HCT116 (cell line): ENCODE data around the gene PPP2R3A. TPM values are rescaled to one million over a fixed set of nuclear protein-coding genes. Genes with fewer than 3 reads are reported as not detected.

Source experiments
- ATAC-seq: fragments of 200-7000 bp; cut with Tn5 transposase; 2 replicates; pipeline ENCODE4 v1.9.1; 2020; ENCODE audit warnings: mild to moderate bottlenecking, moderate library complexity
- BruUV-seq: library from RNA; stranded (reverse); fragments of 400-500 nt; replicated peaks from 2 replicates; lab custom pipeline; 2021; lab: Mats Ljungman, UMichigan
- CTCF ChIA-PET: fragments of 300-600 bp; sonication (Branson Sonifier 250); formaldehyde crosslinking; loops from one replicate; lab custom pipeline; 2021; ENCODE audit warnings: antibody characterized with exemption; lab: Charles Lee
- POLR2A ChIA-PET: fragments of 300-600, 350-600 bp; sonication (Branson Sonifier 250); formaldehyde crosslinking; loops from one replicate; lab custom pipeline; 2021; ENCODE audit warnings: antibody characterized with exemption; lab: Charles Lee
- RAD21 ChIA-PET, 2 experiments: fragments of 300-600 bp; sonication (Branson Sonifier 250); formaldehyde crosslinking; loops; one replicate each; lab custom pipeline; 2023; ENCODE audit warnings: low total read pairs in 2 of 2; ENCODE audit not compliant: uncharacterized antibody in 2 of 2, unreplicated experiment in 2 of 2, low non-redundant PET in 1 of 2; lab: Charles Lee
- DNase-seq: peaks from one replicate; pipeline ENCODE4 v3.0.0-alpha.2; 2010; ENCODE audit warnings: low read depth, low spot score
- H2AFZ ChIP-seq: fragments of 200-600 bp; shearing (Covaris generic), sonication (generic); 2 replicates; pipeline ENCODE4 v1.6.1; 2017; ENCODE audit warnings: low read depth, mixed run types, mixed read lengths, antibody characterized with exemption, low read length; ENCODE audit not compliant: poor library complexity, severe bottlenecking
- H3K27ac ChIP-seq: 2 replicates; pipeline ENCODE4 v1.5.1; 2012; ENCODE audit warnings: low read depth, low read length
- H3K27me3 ChIP-seq: fragments of 200-600 bp; sonication (generic); 2 replicates; pipeline ENCODE4 v1.6.1; 2016; ENCODE audit warnings: mixed run types, low read length, mixed read lengths; ENCODE audit not compliant: insufficient read depth
- H3K36me3 ChIP-seq, 2 experiments: fragments of 200-500 bp in 1 of 2; fragments of 200-600 bp in 1 of 2; sonication (Bioruptor generic) in 1 of 2; sonication (generic) in 1 of 2; 2 replicates each; pipeline versions ENCODE4 v1.5.1 to v1.6.1; 2014 to 2016; ENCODE audit warnings: low read length in 2 of 2, inconsistent platforms in 1 of 2, mixed read lengths in 1 of 2, mixed run types in 1 of 2; ENCODE audit not compliant: insufficient read depth in 2 of 2, control insufficient read depth in 1 of 2
- H3K4me1 ChIP-seq, 2 experiments: fragments of 200-600 bp in 1 of 2; sonication (generic) in 1 of 2; 2 replicates each; pipeline versions ENCODE4 v1.5.1 to v1.6.1; 2012 to 2017; ENCODE audit warnings: low read length in 2 of 2, inconsistent platforms in 1 of 2, mild to moderate bottlenecking in 1 of 2, mixed read lengths in 1 of 2, mixed run types in 1 of 2, moderate library complexity in 1 of 2; ENCODE audit not compliant: insufficient read depth in 2 of 2, control insufficient read depth in 1 of 2
- H3K4me2 ChIP-seq: fragments of 200-600 bp; sonication (generic); 2 replicates; pipeline ENCODE4 v1.6.1; 2017; ENCODE audit warnings: mixed run types, low read length, mixed read lengths
- H3K4me3 ChIP-seq, 2 experiments: fragments of 200-600 bp in 1 of 2; sonication (generic) in 1 of 2; replicated peaks in 1 of 2; 2 replicates each; pipeline ENCODE4 v1.5.1; 2011 to 2016; ENCODE audit warnings: low read length in 2 of 2, control low read depth in 1 of 2, low read depth in 1 of 2, mild to moderate bottlenecking in 1 of 2, mixed read lengths in 1 of 2, mixed run types in 1 of 2
- H3K79me2 ChIP-seq: fragments of 200-600 bp; sonication (generic); 2 replicates; pipeline ENCODE4 v1.6.1; 2017; ENCODE audit warnings: mild to moderate bottlenecking, mixed run types, low read length, moderate library complexity, mixed read lengths; ENCODE audit not compliant: insufficient read depth
- H3K9ac ChIP-seq: fragments of 200-600 bp; sonication (generic); 2 replicates; pipeline ENCODE4 v1.6.1; 2016; ENCODE audit warnings: low read length, mixed read lengths
- H3K9me2 ChIP-seq: fragments of 200-600 bp; sonication (generic), shearing (Covaris generic); 2 replicates; pipeline ENCODE4 v1.6.1; 2017; ENCODE audit warnings: mixed run types, mild to moderate bottlenecking, moderate library complexity; ENCODE audit not compliant: insufficient read depth
- H3K9me3 ChIP-seq, 2 experiments: fragments of 200-500 bp in 1 of 2; fragments of 200-600 bp in 1 of 2; sonication (Bioruptor generic) in 1 of 2; sonication (generic) in 1 of 2; 2 replicates each; pipeline ENCODE4 v1.6.1; 2014 to 2017; ENCODE audit warnings: low read length in 2 of 2, mixed read lengths in 2 of 2, inconsistent platforms in 1 of 2, low read depth in 1 of 2, mild to moderate bottlenecking in 1 of 2, mixed run types in 1 of 2, moderate library complexity in 1 of 2; ENCODE audit not compliant: control insufficient read depth in 1 of 2, insufficient read depth in 1 of 2
- H4K20me1 ChIP-seq: fragments of 200-600 bp; sonication (generic), shearing (Covaris generic); 2 replicates; pipeline ENCODE4 v1.6.1; 2017; ENCODE audit warnings: mixed run types, mild to moderate bottlenecking, moderate library complexity; ENCODE audit not compliant: insufficient read depth
- CEBPB ChIP-seq: IDR thresholded peaks from 2 replicates; pipeline ENCODE4 v1.6.1; 2012; ENCODE audit warnings: low read depth
- EGR1 ChIP-seq: IDR thresholded peaks from 2 replicates; pipeline ENCODE4 v1.6.1; 2012; ENCODE audit warnings: low read depth
- EZH2phosphoT487 ChIP-seq: fragments of 200-600 bp; IDR thresholded peaks from 2 replicates; pipeline ENCODE4 v1.6.1; 2018; ENCODE audit warnings: antibody characterized with exemption, borderline replicate concordance
- RAD21 ChIP-seq: IDR thresholded peaks from 2 replicates; pipeline ENCODE4 v1.6.1; 2012; ENCODE audit warnings: low read depth, mild to moderate bottlenecking
- SP1 ChIP-seq: IDR thresholded peaks from 2 replicates; pipeline ENCODE4 v1.6.1; 2012; ENCODE audit warnings: low read depth
- ZFX ChIP-seq: fragments of 450-650 bp; IDR thresholded peaks from 2 replicates; pipeline ENCODE4 v1.6.1; 2017
- intact Hi-C: fragments of 100-400 bp; cut with micrococcal nuclease; formaldehyde crosslinking; loops from 2 replicates; pipeline ENCODE4 v1.10.0; 2022
- total RNA-seq: library from RNA; stranded (reverse); gene quantifications from one replicate; pipeline ENCODE4 v1.2.1, GENCODE V29; 2021; ENCODE audit not compliant: unreplicated experiment
- TF ChIP-seq, protein P1 (sequence below): IDR thresholded peaks from 2 replicates; pipeline ENCODE4 v1.6.1; 2012
- TF ChIP-seq, protein P2 (sequence below): IDR thresholded peaks from 2 replicates; pipeline ENCODE4 v1.6.1; 2012
- TF ChIP-seq, protein P3 (sequence below): IDR thresholded peaks from 2 replicates; pipeline ENCODE4 v1.6.1; 2012; ENCODE audit warnings: low read depth

Gene PPP2R3A
- total RNA-seq, 1 experiment from 2014 or later = 6.1 TPM

DNA sequence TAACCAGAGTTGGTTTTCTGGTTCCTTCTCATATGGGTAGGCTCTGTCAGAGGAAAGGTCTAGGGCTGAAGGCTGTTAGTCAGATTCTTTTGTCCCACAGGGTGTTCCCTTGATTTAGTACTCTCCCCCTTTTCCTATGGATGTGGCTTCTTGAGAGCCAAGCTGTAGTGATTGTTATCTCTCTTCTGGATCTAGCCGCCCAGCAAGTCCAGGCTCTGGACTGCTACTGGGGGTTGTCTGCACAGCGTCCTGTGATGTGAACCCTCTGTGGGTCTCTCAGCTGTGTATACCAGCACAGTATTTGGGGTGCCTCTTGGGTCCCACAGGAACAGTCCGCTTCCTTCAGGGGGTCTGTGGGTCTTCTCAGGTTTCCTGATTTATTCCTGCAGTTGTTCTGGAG, 70.8 kb downstream of the PPP2R3A start:
- H3K4me2 ChIP-seq = no peak overlapping the region
- no peaks in the 10 kb centered on the region for H3K4me1 ChIP-seq
- TF ChIP-seq, protein P1, sequence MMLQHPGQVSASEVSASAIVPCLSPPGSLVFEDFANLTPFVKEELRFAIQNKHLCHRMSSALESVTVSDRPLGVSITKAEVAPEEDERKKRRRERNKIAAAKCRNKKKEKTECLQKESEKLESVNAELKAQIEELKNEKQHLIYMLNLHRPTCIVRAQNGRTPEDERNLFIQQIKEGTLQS = no peak
- TF ChIP-seq EGR1 (no peak), SP1 (no peak), EZH2phosphoT487 (no peak), ZFX (no peak), CEBPB (no peak), RAD21 (no peak)
- TF ChIP-seq, protein P2, sequence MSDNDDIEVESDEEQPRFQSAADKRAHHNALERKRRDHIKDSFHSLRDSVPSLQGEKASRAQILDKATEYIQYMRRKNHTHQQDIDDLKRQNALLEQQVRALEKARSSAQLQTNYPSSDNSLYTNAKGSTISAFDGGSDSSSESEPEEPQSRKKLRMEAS = no peak
- TF ChIP-seq, protein P3, sequence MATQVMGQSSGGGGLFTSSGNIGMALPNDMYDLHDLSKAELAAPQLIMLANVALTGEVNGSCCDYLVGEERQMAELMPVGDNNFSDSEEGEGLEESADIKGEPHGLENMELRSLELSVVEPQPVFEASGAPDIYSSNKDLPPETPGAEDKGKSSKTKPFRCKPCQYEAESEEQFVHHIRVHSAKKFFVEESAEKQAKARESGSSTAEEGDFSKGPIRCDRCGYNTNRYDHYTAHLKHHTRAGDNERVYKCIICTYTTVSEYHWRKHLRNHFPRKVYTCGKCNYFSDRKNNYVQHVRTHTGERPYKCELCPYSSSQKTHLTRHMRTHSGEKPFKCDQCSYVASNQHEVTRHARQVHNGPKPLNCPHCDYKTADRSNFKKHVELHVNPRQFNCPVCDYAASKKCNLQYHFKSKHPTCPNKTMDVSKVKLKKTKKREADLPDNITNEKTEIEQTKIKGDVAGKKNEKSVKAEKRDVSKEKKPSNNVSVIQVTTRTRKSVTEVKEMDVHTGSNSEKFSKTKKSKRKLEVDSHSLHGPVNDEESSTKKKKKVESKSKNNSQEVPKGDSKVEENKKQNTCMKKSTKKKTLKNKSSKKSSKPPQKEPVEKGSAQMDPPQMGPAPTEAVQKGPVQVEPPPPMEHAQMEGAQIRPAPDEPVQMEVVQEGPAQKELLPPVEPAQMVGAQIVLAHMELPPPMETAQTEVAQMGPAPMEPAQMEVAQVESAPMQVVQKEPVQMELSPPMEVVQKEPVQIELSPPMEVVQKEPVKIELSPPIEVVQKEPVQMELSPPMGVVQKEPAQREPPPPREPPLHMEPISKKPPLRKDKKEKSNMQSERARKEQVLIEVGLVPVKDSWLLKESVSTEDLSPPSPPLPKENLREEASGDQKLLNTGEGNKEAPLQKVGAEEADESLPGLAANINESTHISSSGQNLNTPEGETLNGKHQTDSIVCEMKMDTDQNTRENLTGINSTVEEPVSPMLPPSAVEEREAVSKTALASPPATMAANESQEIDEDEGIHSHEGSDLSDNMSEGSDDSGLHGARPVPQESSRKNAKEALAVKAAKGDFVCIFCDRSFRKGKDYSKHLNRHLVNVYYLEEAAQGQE = no peak
- H3K36me3 ChIP-seq = no peaks in the 10 kb centered on the region
- RAD21 ChIA-PET = no interaction called here
- no TSS peak for BruUV-seq
- no peaks in the 10 kb centered on the region for H3K79me2 ChIP-seq
- no peaks in the 10 kb centered on the region for H3K9me2 ChIP-seq
- H3K4me3 ChIP-seq = no peak overlapping the region
- no peaks in the 10 kb centered on the region for H4K20me1 ChIP-seq
- no peak for ATAC-seq
- POLR2A ChIA-PET = no interaction called here
- H3K9me3 ChIP-seq = no peaks in the 10 kb centered on the region
- H3K9ac ChIP-seq = no peak overlapping the region
- no peaks in the 10 kb centered on the region for H3K27me3 ChIP-seq
- intact Hi-C loops = loop anchor here (10.0 kb wide), 1 partner anchor 1252 kb away; no protein-coding TSS in a partner anchor
- CTCF ChIA-PET = no interaction called here
- no peak for DNase-seq
- no peak overlapping the region for H2AFZ ChIP-seq
- H3K27ac ChIP-seq = no peak overlapping the region
